GM12878 (cell line): Measurements from ENCODE around the gene ANO3.
"Not testable (repeated sequence)": the region's sequence is repeated elsewhere in the genome, so short reads cannot be mapped to it uniquely, and the experiment has no call there.

ENCODE experiments used
- CEBPB ChIP-seq, 2 experiments: fragments of 150-350 bp in 1 of 2; IDR thresholded peaks; 2 replicates each; pipeline ENCODE4 v1.6.1; 2012 to 2014; ENCODE audit warnings: low read depth in 2 of 2, low read length in 2 of 2, borderline replicate concordance in 1 of 2, inconsistent platforms in 1 of 2
- USF1 ChIP-seq: IDR thresholded peaks from 2 replicates; pipeline ENCODE4 v1.6.1; 2011; ENCODE audit warnings: borderline replicate concordance, low read depth, mild to moderate bottlenecking, moderate library complexity, mixed read lengths, low read length; ENCODE audit not compliant: insufficient read depth; ENCODE audit errors: extremely low read length

- TF ChIP-seq USF1; CEBPB (IDR thresholded peaks at IDR 0.05; ENCODE audit: borderline replicate concordance in 1 of 2, low read depth in 2 of 2, low read length in 2 of 2): not testable (repeated sequence)
Observed at GRCh38 chr11:26597049-26597689, 265.2 kb downstream of the ANO3 start.
